ENCODE results near the gene FTO. TPM values are rescaled to one million over a fixed set of nuclear protein-coding genes. Genes with fewer than 3 reads are reported as not detected.

FTO gene
- total RNA-seq, 1 donor from 2014 or later = 106 TPM

- Mint-ChIP-seq H3K36me3 (ENCODE audit: unreplicated experiment) (no peaks in the 10 kb centered on the region), H3K9me3 (ENCODE audit: unreplicated experiment) (no peaks in the 10 kb centered on the region), H3K27ac (ENCODE audit: unreplicated experiment) (no peak overlapping the region), H3K4me3 (ENCODE audit: unreplicated experiment) (no peak overlapping the region), H3K4me1 (ENCODE audit: low read depth, unreplicated experiment) (no peaks in the 10 kb centered on the region), H3K27me3 (ENCODE audit: unreplicated experiment) (no peaks in the 10 kb centered on the region)
- TF ChIP-seq, protein P1, sequence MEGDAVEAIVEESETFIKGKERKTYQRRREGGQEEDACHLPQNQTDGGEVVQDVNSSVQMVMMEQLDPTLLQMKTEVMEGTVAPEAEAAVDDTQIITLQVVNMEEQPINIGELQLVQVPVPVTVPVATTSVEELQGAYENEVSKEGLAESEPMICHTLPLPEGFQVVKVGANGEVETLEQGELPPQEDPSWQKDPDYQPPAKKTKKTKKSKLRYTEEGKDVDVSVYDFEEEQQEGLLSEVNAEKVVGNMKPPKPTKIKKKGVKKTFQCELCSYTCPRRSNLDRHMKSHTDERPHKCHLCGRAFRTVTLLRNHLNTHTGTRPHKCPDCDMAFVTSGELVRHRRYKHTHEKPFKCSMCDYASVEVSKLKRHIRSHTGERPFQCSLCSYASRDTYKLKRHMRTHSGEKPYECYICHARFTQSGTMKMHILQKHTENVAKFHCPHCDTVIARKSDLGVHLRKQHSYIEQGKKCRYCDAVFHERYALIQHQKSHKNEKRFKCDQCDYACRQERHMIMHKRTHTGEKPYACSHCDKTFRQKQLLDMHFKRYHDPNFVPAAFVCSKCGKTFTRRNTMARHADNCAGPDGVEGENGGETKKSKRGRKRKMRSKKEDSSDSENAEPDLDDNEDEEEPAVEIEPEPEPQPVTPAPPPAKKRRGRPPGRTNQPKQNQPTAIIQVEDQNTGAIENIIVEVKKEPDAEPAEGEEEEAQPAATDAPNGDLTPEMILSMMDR (IDR thresholded peaks at IDR 0.05; ENCODE audit: partially characterized antibody, unreplicated experiment) = no peak
- DNase-seq = no peak
Observed at GRCh38 chr16:53821957-53822625, 118.1 kb downstream of the FTO start.

DNA sequence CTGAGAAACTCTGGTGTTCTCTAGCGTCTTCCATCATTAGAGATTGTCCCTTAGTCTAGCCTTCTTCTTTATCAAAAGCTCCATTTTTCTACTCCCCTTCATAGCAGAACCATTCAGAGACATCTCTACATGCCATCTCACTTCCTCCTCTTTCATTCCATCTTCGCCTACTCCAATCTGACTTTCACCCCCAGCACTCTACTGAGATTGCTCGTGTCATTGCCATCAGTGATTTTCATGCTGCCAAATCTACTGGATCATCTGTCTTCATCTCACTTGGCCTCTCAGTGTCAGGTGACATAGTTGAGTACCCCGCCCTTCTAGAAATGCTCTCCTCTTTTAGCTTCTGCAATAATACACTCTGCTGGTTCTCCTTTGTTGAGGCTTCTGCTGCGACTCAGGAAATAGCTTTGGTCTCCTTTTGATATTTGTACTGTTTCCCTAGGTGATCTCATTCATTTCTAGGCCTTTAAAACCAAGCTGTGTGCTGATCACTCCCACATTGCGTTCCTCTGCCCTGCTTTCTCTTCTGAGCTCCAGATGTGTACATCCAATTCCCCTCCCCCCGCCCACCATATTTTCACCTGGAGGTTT is 119.1 kb downstream of the FTO start:
- H3K4me3 Mint-ChIP-seq (ENCODE audit: unreplicated experiment) = no peak overlapping the region
- H3K27me3 Mint-ChIP-seq (ENCODE audit: unreplicated experiment) = no peaks in the 10 kb centered on the region
- no peaks in the 10 kb centered on the region for H3K36me3 Mint-ChIP-seq (ENCODE audit: unreplicated experiment)
- no peaks in the 10 kb centered on the region for H3K9me3 Mint-ChIP-seq (ENCODE audit: unreplicated experiment)
- no peaks in the 10 kb centered on the region for H3K4me1 Mint-ChIP-seq (ENCODE audit: low read depth, unreplicated experiment)
- H3K27ac Mint-ChIP-seq (ENCODE audit: unreplicated experiment) = no peak overlapping the region
- TF ChIP-seq, protein P1 (IDR thresholded peaks at IDR 0.05; ENCODE audit: partially characterized antibody, unreplicated experiment) = no peak
- DNase-seq = no peak

- no peak overlapping the region for H3K27ac Mint-ChIP-seq (ENCODE audit: unreplicated experiment)
- H3K4me3 Mint-ChIP-seq (ENCODE audit: unreplicated experiment) = no peak overlapping the region
- TF ChIP-seq, protein P1 (IDR thresholded peaks at IDR 0.05; ENCODE audit: partially characterized antibody, unreplicated experiment) = no peak
- H3K27me3 Mint-ChIP-seq (ENCODE audit: unreplicated experiment) = peaks cover under 1% of the 10 kb centered on the region
- no peak for DNase-seq
- H3K36me3 Mint-ChIP-seq (ENCODE audit: unreplicated experiment) = no peaks in the 10 kb centered on the region
- H3K9me3 Mint-ChIP-seq (ENCODE audit: unreplicated experiment) = no peaks in the 10 kb centered on the region
- no peaks in the 10 kb centered on the region for H3K4me1 Mint-ChIP-seq (ENCODE audit: low read depth, unreplicated experiment)
Observed at GRCh38 chr16:53826658-53827057, 122.7 kb downstream of the FTO start.

DNA sequence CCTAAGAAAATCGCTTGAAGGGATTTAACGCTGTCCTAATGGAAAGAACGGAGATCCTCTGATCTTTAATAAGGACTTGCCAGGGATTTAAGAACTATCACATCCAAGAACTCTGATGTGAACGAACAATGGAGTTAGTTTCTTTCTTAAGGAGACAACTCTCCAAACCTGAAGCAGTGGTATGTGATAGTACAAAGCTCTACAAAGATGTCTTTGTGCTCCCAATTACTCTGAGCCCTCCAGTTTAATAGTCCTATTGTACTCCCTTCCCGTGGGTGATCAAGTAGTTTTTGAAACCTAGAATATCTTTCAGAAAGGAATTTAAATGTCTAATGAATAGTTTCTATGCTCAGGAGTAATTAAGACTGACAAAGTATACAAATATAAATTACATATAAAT is 123.8 kb downstream of the FTO start:
- H3K4me1 Mint-ChIP-seq (ENCODE audit: low read depth, unreplicated experiment) = no peaks in the 10 kb centered on the region
- H3K27me3 Mint-ChIP-seq (ENCODE audit: unreplicated experiment) = peaks cover 1% of the 10 kb centered on the region
- no peaks in the 10 kb centered on the region for H3K9me3 Mint-ChIP-seq (ENCODE audit: unreplicated experiment)
- H3K4me3 Mint-ChIP-seq (ENCODE audit: unreplicated experiment) = no peak overlapping the region
- H3K27ac Mint-ChIP-seq (ENCODE audit: unreplicated experiment) = no peak overlapping the region
- H3K36me3 Mint-ChIP-seq (ENCODE audit: unreplicated experiment) = no peaks in the 10 kb centered on the region
- DNase-seq = no peak
- TF ChIP-seq, protein P1 (IDR thresholded peaks at IDR 0.05; ENCODE audit: partially characterized antibody, unreplicated experiment) = no peak

DNA sequence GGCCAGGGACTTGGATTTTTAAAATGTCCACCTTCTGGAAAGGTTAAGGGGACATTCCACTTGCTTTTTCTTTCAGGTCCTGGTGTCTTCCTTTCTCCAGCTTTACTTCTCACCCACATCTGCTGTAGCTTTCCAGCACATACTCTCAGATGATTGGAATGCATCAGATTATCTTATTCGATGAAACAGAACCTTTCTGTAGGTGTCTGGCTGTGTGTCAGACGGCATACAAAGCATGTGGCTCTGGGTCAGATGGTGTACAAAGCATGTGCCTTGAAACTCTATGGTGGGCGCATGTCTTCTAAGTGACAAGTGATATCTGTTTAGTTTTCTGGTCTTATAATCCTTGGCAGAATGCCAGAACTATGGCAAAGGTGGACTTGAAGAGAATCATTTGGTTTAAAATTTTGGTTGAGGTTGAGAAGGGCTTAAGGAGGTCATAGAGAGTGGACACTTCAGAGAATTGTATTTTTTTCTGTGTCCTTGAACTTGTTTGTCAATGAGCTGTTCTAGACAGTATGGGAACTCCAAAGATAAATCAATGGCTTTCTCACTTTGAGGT is 125.3 kb downstream of the FTO start:
- Mint-ChIP-seq H3K4me1 (ENCODE audit: low read depth, unreplicated experiment) (no peaks in the 10 kb centered on the region), H3K9me3 (ENCODE audit: unreplicated experiment) (no peaks in the 10 kb centered on the region), H3K27ac (ENCODE audit: unreplicated experiment) (no peak overlapping the region), H3K4me3 (ENCODE audit: unreplicated experiment) (no peak overlapping the region), H3K36me3 (ENCODE audit: unreplicated experiment) (no peaks in the 10 kb centered on the region), H3K27me3 (ENCODE audit: unreplicated experiment) (peaks cover 1% of the 10 kb centered on the region)
- TF ChIP-seq, protein P1 (IDR thresholded peaks at IDR 0.05; ENCODE audit: partially characterized antibody, unreplicated experiment) = no peak
- no peak for DNase-seq
